Activated naive CD8-positive, alpha-beta T cell treated with anti-CD3 and anti-CD28 coated beads, Interleukin-2, amount 50 U/mL, for 24 hours (primary cell): ENCODE data around the gene MYDGF.
A peak's percentile ranks its signal among the peaks of the same experiment; 100 is the strongest.

Source experiments
- ATAC-seq: fragments of 150-1000 bp; cut with Tn5 transposase; one replicate; pipeline ENCODE4 v1.10.0; 2021
- DNase-seq: peaks from one replicate; pipeline ENCODE4 v3.0.0; 2021
- H3K27ac Mint-ChIP-seq: one replicate; pipeline ENCODE4 v1.8.0; 2021; ENCODE audit warnings: mild to moderate bottlenecking, mixed read lengths
- H3K27me3 Mint-ChIP-seq: one replicate; pipeline ENCODE4 v1.8.0; 2021; ENCODE audit warnings: mixed read lengths
- H3K36me3 Mint-ChIP-seq: one replicate; pipeline ENCODE4 v1.8.0; 2021; ENCODE audit warnings: low read depth, mixed read lengths
- H3K4me1 Mint-ChIP-seq: one replicate; pipeline ENCODE4 v1.8.0; 2021; ENCODE audit warnings: mixed read lengths
- H3K4me3 Mint-ChIP-seq: one replicate; pipeline ENCODE4 v1.8.0; 2021; ENCODE audit warnings: mild to moderate bottlenecking, moderate library complexity, mixed read lengths
- H3K9me3 Mint-ChIP-seq: one replicate; pipeline ENCODE4 v1.8.0; 2021; ENCODE audit warnings: mixed read lengths

The MYDGF gene

DNA sequence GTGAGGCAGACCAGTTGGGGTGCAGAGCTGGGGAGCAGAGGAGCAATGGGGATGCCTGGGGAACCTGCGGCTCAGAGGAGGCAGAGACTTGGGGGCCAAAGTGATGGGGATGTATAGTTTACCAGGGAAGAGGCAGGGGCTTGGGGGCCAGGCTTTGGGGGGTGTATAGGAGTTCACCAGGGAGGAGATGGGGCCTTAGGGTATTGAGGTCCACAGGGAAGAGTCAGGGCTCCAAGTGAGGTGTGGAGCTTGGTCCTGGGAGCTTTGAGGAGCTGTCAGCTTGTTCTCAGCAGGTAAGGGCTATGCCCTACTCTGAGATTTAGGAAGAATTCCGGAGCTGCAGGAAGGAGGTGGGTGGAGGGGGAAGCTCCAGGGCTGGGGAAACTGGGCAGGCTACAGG, 20.0 kb downstream of the MYDGF start:
- ATAC-seq (no peak), DNase-seq (no peak)
- H3K9me3 Mint-ChIP-seq, result no peaks in the 10 kb centered on the region
- H3K4me3 Mint-ChIP-seq, result no peak overlapping the region
- no peaks in the 10 kb centered on the region for H3K27me3 Mint-ChIP-seq
- no peak overlapping the region for H3K27ac Mint-ChIP-seq
- H3K4me1 Mint-ChIP-seq, result peaks cover 3% of the 10 kb centered on the region
- peaks cover 7% of the 10 kb centered on the region for H3K36me3 Mint-ChIP-seq

DNA sequence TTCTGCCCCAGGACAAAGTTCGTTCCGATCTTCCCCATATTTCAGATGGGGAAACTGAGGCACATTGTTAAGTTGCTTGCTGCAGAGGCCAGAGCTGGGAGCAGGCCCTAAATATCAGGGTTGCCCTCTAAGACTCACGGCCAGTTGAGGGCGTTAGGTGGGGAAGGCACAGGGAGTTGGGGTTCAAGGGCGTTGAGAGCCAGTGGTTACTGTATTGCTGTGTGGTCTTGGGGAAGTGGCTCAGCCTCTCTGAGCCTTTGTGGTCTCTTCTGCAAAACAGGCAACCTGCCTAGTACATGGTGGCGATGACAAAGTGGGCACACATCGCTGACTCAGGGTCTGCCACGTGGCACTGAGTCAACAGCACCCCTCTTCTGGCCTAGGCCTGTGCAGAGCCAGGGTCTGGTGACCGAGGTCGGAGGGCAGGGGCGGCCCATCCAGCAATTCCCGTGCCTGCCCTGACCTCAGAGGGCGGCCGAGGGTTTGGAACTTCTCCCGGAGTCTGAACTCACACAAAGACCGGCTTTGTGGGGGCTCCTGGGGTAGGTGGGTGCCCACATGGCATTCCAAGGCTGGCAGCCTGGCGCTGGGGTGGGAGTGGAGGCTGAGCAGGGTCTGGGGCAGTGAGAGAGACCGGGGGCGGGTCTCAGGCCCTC, 20.6 kb downstream of the MYDGF start:
- Mint-ChIP-seq H3K4me3 (no peak overlapping the region), H3K27ac (no peak overlapping the region), H3K27me3 (no peaks in the 10 kb centered on the region), H3K36me3 (peaks cover 3% of the 10 kb centered on the region), H3K4me1 (peaks cover 1% of the 10 kb centered on the region), H3K9me3 (no peaks in the 10 kb centered on the region)
- ATAC-seq (no peak), DNase-seq (no peak)

DNA sequence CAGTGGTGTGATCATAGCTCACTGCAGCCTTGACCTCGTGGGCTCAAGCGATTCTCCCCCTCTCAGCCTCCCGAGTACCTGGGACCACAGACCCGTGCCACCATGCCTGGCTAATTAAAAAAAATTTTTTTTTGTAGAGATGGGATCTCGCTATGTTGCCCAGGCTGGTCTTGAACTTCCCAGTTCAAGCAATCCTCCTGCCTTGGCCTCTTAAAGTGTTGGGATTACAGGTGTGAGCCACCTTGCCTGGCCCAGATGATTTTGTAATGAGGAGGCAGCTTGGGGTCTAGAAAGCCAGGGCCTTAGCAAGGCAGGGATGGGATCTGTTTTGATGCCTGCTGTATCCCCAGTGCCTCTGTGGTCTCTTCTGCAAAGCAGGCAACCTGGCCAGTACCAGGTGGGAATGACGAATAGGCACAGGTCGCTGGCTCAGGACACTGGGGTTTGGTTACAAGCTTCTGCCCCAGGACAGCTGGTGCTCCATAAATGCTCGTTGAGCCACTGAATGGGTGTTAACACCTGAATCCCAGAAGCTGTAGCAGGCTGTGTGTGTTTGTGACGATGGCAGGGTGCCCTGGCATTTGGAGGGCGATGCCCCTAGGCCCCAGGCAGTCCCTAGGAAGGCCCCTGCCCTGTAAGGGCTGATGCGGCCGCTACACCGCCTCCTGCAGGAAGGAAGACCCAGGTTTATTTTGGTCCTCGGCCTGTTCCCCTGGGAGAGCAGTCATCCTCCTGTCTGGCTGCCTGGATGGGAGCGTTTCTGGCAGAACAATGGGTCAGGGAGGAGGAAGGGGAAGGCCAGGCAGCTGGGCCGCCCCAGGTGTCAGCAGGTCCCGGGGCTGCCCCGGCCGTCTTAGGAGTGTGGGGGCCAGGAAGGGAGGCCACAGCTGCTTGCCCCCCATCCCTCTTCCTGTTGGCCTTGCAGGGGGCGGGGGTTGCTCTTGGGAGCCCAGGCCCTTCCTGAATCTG, 22.2 kb downstream of the MYDGF start:
- no peak overlapping the region for H3K27ac Mint-ChIP-seq
- no peaks in the 10 kb centered on the region for H3K4me1 Mint-ChIP-seq
- ATAC-seq (no peak), DNase-seq (no peak)
- H3K36me3 Mint-ChIP-seq, result peaks cover 1% of the 10 kb centered on the region
- no peak overlapping the region for H3K4me3 Mint-ChIP-seq
- no peaks in the 10 kb centered on the region for H3K9me3 Mint-ChIP-seq
- H3K27me3 Mint-ChIP-seq, result no peaks in the 10 kb centered on the region

DNA sequence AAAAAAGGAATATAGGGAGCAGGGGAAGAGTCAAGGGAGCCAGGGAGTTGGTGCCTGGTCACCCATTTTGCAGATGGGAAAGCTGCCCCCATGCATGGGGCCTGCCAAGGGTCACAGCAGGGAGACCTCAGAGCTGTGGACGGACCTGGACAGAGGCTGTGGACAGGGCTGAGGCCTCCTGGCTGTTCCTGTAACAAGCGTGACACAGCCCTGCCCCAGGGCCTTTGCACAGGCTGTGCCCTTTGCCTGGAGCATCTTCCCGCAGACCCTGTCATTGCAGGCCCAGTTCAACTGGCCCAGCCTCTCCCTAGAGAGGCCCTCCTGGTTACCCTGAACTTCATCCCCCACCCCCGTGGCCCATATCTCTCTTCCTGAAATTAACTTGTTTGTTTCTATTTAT, 24.4 kb downstream of the MYDGF start:
- H3K9me3 Mint-ChIP-seq, result no peaks in the 10 kb centered on the region

DNA sequence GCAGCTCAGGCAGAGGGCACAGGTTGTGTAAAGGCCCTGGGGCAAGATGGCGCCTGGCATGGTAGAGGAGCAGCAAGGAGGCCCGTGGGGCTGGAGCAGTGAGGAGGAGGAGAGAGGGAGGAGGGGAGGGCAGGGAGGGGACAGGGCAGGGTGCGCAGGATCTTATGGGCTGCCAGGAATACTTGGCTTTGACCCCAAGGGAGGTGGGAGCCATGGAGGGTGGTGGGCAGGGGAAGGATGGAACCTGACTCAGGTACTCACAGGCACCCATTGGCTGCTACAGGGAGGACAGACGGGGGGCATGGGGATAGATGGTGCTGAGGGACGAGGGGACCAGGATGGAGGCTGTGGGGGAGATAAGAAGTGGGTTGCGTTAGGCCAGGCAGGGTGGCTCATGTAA, 27.5 kb downstream of the MYDGF start:
- H3K27me3 Mint-ChIP-seq, result no peaks in the 10 kb centered on the region
- H3K4me3 Mint-ChIP-seq, result no peak overlapping the region
- H3K27ac Mint-ChIP-seq, result no peak overlapping the region
- ATAC-seq (no peak), DNase-seq (no peak)
- no peaks in the 10 kb centered on the region for H3K9me3 Mint-ChIP-seq
- no peaks in the 10 kb centered on the region for H3K36me3 Mint-ChIP-seq
- peaks cover 22% of the 10 kb centered on the region for H3K4me1 Mint-ChIP-seq

More for the DNA sequence above, 24.4 kb downstream of the MYDGF start:
- ATAC-seq (no peak), DNase-seq (no peak)
- Mint-ChIP-seq H3K27me3 (no peaks in the 10 kb centered on the region), H3K36me3 (no peaks in the 10 kb centered on the region), H3K4me3 (no peak overlapping the region), H3K4me1 (peaks cover 4% of the 10 kb centered on the region), H3K27ac (no peak overlapping the region)

GRCh38 chr19:4641132-4641531, 29.0 kb downstream of the MYDGF start:
- ATAC-seq (no peak), DNase-seq (no peak)
- H3K36me3 Mint-ChIP-seq, result no peaks in the 10 kb centered on the region
- peak overlapping the region; percentile 14 for H3K4me3 Mint-ChIP-seq
- H3K27me3 Mint-ChIP-seq, result no peaks in the 10 kb centered on the region
- H3K9me3 Mint-ChIP-seq, result no peaks in the 10 kb centered on the region
- no peak overlapping the region for H3K27ac Mint-ChIP-seq
- H3K4me1 Mint-ChIP-seq, result peaks cover 30% of the 10 kb centered on the region

DNA sequence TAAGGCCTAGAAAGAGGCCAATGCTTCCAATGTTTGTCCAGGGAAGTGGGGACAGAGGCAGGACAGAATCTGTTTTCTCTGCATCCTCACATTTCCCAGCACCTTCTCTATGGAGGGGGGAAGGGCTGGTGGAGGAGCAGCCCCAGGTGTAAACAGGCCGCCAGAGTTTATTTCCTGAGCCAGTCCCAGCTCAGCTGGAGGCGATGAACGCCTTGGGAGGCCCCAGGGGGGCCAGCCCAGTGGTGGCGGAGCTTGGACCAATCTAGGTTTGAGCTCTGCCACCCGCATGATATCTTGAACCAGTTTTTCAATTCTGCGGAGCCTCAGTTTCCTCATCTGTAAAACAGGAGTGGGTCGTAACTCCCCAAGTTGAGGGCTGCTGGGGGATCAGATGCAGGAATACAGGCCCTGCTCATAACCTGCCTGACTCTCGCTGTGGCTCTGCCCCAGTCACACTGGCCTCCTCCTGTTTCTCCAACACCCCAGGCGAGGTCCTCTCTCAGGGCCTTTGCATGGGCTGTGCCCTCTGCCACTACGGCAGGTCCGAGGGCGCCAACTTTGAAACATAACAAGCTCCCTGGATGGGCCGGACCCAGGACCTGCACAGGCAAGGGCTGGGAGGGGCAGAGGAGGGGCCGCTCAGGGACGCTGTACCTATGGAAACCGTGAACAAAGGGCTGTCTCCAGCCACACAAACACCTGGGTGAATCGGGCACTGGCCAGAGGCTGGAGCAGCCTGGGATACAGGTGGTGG, 29.7 kb downstream of the MYDGF start:
- Mint-ChIP-seq H3K27ac (peak overlapping the region; percentile 27), H3K36me3 (no peaks in the 10 kb centered on the region), H3K27me3 (no peaks in the 10 kb centered on the region), H3K9me3 (no peaks in the 10 kb centered on the region), H3K4me3 (peak overlapping the region; percentile 89), H3K4me1 (peaks cover 31% of the 10 kb centered on the region)
- DNase-seq, result no peak
- no peak for ATAC-seq

- DNase-seq (no peak), ATAC-seq (peak; percentile 4)
- no peaks in the 10 kb centered on the region for H3K36me3 Mint-ChIP-seq
- no peaks in the 10 kb centered on the region for H3K9me3 Mint-ChIP-seq
- peak overlapping the region; percentile 85 for H3K27ac Mint-ChIP-seq
- peak overlapping the region; percentile 89 for H3K4me3 Mint-ChIP-seq
- peaks cover 36% of the 10 kb centered on the region for H3K4me1 Mint-ChIP-seq
- no peaks in the 10 kb centered on the region for H3K27me3 Mint-ChIP-seq
Measured at GRCh38 chr19:4639531-4640246, 30.5 kb downstream of the MYDGF start.

DNA sequence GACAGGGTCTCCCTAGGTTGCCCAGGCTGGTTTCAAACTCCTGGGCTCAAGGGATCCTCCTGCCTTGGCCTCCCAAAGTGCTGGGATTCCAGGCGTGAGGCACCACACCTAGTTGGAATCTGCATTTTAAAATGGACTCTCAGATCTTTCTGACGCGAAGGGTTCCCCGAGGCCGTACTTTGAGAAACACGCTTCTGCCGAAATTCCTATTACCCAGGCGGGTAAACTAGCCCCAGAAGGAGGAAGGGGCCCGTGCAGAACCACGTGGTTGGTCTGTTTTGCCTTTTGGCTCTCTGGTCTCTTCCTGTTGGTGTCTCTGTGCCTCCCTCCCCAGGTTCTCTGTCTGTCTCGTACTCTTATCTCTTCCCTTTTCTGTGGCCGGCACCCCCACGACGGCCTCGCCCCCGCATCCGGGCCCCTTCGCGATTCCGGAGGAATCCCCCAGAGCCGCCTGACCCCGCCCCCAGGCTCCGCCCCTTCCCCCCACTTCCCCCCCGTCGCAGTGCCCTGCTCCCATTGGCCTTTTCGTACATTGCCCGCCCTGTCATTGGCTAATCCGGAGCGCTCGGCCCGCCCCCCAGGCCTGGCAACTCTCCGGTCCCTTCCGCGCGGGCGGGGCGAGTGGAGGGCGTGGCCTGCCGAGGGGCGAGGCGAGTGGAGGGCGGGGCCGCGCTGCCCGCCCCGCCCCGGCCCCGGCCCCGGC, 31.2 kb downstream of the MYDGF start, which contains the start of gene TNFAIP8L1:
Gene TNFAIP8L1, plus strand, starts transcription at position 689 of the 703 bp plus-strand sequence. CDS start 12,354 bp downstream, outside the sequence.
- Mint-ChIP-seq H3K27ac (peak within 1 kb of the TSS; percentile 95), H3K4me3 (peak within 1 kb of the TSS; percentile 89), H3K36me3 (no peaks in the 10 kb centered on the region), H3K4me1 (peaks cover 38% of the 10 kb centered on the region), H3K27me3 (no peaks in the 10 kb centered on the region), H3K9me3 (no peaks in the 10 kb centered on the region)
- DNase-seq, result peak; percentile 99
- peak; percentile 87 for ATAC-seq

DNA sequence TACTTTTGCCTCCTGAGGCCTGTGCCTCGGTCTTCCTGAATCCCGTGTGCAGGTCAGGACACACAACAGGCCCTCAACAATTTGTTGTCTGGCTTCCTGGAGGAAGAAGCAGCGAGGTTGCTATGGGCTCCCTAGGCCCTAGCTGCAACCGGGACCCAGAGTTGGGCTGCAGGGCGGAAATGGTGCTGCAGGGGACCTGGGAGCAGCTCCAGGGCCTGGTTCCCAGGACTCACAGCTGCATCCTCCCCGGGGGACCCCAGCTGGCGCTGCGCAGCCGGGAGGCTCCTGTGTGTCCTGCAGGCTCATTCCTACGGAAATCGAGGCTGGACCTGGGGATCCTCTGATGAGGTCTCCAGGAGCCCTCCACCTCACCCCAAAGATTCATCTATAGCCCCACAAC, 31.8 kb downstream of the MYDGF start:
- Mint-ChIP-seq H3K27me3 (no peaks in the 10 kb centered on the region), H3K36me3 (no peaks in the 10 kb centered on the region), H3K4me3 (no peak overlapping the region), H3K27ac (no peak overlapping the region), H3K9me3 (no peaks in the 10 kb centered on the region), H3K4me1 (peaks cover 40% of the 10 kb centered on the region)
- DNase-seq (peak; percentile 20), ATAC-seq (no peak)

DNA sequence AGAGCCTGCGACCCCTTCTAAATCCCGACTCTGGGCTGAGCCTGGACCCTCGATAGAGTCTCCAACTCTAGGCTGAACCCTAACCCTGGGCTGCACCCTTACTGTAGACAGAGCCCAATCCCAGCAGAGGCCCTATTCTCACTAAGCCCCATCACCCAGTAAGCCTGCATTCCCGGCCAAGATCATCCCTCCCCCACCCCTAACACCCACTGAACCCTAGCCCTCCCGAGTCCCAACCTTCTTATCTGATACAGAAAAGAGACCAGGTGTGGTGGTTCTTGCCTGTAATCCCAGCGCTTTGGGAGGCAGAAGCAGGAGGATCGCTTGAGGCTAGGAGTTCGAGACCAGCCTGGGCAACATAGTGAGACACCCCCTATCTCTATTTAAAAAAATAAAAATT, 33.4 kb downstream of the MYDGF start:
- H3K4me3 Mint-ChIP-seq, result no peak overlapping the region
- ATAC-seq (no peak), DNase-seq (no peak)
- no peaks in the 10 kb centered on the region for H3K27me3 Mint-ChIP-seq
- H3K27ac Mint-ChIP-seq, result no peak overlapping the region
- H3K9me3 Mint-ChIP-seq, result no peaks in the 10 kb centered on the region
- H3K4me1 Mint-ChIP-seq, result peaks cover 41% of the 10 kb centered on the region
- no peaks in the 10 kb centered on the region for H3K36me3 Mint-ChIP-seq

GRCh38 chr19:4636151-4636717, 33.9 kb downstream of the MYDGF start:
- no peak overlapping the region for H3K27ac Mint-ChIP-seq

DNA sequence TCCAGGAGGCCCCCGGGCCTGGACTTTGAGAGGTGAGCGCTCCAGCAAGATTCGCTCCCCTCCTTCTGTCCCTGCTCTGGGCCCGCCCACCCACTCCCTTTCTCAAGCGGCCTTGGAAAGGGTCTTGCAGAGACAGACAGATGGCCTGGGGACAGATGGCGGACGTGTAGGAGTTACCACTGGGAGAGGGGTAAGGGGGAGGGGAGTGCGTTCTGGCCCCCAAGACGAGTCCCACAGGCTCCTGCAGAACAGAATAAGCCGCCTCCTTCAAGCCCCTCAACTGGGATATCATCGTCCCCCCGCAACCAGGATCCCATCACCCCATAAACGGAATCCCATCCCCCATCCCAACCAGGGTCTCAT, 34.4 kb downstream of the MYDGF start:
- Mint-ChIP-seq H3K4me1 (peaks cover 37% of the 10 kb centered on the region), H3K27ac (no peak overlapping the region), H3K27me3 (no peaks in the 10 kb centered on the region), H3K9me3 (no peaks in the 10 kb centered on the region), H3K36me3 (no peaks in the 10 kb centered on the region), H3K4me3 (peak overlapping the region; percentile 32)
- no peak for DNase-seq
- ATAC-seq, result no peak

More at GRCh38 chr19:4636151-4636717, 33.9 kb downstream of the MYDGF start:
- H3K4me3 Mint-ChIP-seq, result peak overlapping the region; percentile 32
- H3K36me3 Mint-ChIP-seq, result no peaks in the 10 kb centered on the region
- no peaks in the 10 kb centered on the region for H3K9me3 Mint-ChIP-seq
- ATAC-seq, result peak; percentile 16
- peaks cover 39% of the 10 kb centered on the region for H3K4me1 Mint-ChIP-seq
- peak; percentile 85 for DNase-seq
- H3K27me3 Mint-ChIP-seq, result no peaks in the 10 kb centered on the region
